GM21529 (cell line): ENCODE measurements around the gene MBNL2.

Source experiments
- ATAC-seq: cut with Tn5 transposase; IDR thresholded peaks from one replicate; pipeline ENCODE4 v1.9.1; 2021; ENCODE audit not compliant: unreplicated experiment

Gene MBNL2

GRCh38 chr13:97435323-97435722, 213.2 kb downstream of the MBNL2 start:
- ATAC-seq, result no peak

- no peak for ATAC-seq
These were observed 213.7 kb downstream of the MBNL2 start for GRCh38 chr13:97435794-97436193.

GRCh38 chr13:97436845-97437244, 214.7 kb downstream of the MBNL2 start:
- no peak for ATAC-seq

GRCh38 chr13:97437729-97438128, 215.6 kb downstream of the MBNL2 start:
- ATAC-seq, result no peak

GRCh38 chr13:97438856-97439595, 216.9 kb downstream of the MBNL2 start:
- no peak for ATAC-seq

- ATAC-seq, result no peak
These were observed 218.6 kb downstream of the MBNL2 start for GRCh38 chr13:97440598-97441170.

- peak; percentile 62 for ATAC-seq
These were observed 219.2 kb downstream of the MBNL2 start for GRCh38 chr13:97441368-97441767.
